ENCODE results near the gene GRM8.
"Not testable (repeated sequence)": the region's sequence is repeated elsewhere in the genome, so short reads cannot be mapped to it uniquely, and the experiment has no call there.

The GRM8 gene

DNA sequence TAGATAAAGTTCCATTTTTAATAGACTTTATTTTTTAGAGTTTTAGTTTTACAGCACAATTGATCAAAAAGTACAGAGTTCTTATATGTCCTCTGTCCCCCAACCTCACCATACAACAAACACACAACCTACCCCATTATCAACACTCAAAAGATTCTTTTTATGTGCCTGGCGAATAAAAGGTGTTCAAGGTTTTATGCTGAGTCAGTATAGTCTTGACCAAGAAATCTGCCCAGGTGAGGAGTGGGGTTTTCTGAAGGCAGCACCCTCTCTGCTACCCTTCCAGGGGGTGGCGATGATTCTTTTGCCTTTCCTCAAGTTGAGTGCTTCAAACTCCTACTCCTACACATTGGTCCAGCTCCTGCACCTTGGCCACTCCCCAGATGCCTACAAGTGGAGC is 222.9 kb downstream of the GRM8 start:
- DNase-seq (ENCODE audit: low read depth), result no peak

DNA sequence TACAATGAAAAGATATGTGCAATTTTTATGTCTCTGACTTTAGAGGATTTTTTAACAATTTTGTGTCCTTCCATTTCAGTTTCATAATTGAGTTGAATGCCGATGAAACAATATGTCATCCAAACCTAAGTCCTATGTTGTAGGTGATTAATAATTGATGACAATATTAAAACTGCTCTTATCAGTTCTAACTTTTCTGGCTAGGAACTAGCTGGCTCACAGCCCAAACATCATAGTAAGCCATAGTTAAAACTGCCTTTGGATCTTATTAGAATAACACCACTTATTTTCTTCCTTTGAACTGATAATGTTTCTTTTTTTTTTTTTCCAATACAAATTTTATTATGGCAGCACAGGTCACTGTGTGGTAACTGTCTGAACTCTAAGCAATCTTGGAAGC is 230.9 kb downstream of the GRM8 start:
- no peak for DNase-seq (ENCODE audit: low read depth)

DNA sequence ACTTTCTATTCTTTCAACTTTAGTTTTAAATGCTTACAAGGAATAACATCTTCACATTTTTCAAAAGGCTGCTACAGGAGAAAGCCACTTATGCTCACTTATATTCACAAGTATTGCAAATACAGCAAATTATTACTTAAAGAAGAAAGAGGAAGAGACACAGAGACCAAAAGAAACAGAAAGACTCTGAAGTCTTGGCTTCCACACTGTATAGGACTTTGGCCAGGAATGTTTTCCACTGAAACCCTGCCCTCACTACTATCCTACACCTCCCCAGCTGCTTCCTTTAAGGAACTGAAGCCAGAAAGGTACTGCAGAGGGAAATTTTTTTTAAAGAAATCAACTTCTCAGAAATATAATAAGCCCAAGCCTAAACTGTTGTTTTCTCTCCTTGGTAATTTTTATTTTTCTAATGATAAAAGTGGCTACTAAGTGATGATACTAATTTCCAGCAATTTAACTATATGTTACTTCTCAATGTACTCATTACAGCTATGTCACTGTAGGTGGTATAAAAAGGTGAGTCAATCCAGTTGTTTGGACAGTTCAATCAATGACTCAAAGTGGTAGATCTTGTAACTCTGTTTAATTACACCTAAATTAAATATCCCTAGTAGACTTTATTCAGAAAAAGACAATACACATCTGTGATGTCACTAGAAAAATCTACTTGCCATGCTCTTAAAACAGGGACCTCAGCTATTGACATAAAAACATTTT is 231.6 kb downstream of the GRM8 start:
- DNase-seq (ENCODE audit: low read depth), result no peak

DNA sequence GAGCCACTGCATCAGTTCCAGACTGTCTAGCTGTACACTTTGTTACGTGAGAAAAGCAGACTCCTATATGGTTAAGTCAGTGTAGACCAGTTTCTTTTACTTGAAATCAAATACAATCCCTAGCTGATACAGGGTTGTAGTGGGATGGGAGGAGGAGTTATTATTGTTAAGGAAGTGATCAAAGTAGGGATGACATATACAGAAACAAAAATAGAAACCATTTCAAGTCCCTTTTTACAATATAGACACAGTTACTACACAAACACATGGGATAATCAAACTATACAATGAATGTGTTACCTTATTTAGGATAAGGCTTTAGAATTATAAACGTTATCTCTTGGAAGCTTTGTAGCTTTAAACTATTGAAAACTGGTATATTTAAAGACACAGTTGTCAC is 233.9 kb downstream of the GRM8 start:
- DNase-seq (ENCODE audit: low read depth), result no peak

DNA sequence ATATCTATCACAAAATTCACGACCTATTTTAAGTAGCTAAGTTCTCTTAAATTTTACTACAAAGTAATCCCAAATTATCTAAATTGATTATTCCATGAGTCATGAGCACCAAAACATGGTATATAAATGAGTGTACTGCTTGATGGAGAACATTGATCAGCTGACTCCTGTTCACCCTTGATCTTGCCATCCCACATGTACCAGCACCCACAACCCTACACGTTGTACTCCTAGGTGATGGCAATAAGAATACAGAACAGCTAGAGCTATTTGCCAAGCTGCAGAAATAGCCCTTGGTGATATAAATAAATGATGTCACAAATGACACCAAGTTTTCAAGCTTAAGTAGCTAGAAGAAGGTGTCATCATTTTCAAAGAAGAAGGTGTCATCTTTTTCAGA is 235.5 kb downstream of the GRM8 start:
- no peak for DNase-seq (ENCODE audit: low read depth)

DNA sequence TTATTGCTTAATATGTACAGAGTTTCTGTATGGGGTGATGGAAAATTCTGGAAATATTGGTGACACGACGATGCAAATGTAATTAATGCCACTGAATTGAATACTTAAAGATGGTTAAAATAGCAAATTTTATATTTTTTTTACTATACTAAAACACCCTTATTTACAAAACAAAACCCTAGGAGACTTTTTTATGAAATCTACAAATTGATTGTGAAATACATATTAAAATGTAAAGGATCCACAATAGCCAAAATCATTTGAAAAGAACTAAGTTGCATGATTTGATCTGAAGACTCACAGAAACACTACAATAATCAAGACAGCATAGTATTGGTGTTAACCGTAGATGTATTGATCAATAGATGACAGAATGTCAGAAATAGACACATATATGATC is 252.0 kb downstream of the GRM8 start:
- DNase-seq (ENCODE audit: low read depth), result no peak

DNA sequence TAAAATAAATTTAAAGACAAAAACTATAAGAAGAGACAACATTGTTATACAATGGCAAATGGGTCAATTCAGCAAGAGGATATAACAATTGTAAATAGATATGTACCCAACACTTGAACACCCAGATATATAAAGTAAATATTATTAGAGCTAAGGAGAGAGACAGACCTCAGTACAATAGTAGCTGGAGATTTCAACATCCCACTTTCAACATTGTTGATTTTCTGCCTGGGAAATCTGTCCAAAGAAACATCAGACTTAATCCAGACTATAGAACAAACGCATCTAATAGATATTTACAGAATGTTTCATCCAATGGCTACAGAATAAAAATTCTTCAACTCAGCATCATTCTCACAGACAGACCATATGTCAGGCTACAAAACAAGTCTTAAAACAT is 256.1 kb downstream of the GRM8 start:
- no peak for DNase-seq (ENCODE audit: low read depth)

DNA sequence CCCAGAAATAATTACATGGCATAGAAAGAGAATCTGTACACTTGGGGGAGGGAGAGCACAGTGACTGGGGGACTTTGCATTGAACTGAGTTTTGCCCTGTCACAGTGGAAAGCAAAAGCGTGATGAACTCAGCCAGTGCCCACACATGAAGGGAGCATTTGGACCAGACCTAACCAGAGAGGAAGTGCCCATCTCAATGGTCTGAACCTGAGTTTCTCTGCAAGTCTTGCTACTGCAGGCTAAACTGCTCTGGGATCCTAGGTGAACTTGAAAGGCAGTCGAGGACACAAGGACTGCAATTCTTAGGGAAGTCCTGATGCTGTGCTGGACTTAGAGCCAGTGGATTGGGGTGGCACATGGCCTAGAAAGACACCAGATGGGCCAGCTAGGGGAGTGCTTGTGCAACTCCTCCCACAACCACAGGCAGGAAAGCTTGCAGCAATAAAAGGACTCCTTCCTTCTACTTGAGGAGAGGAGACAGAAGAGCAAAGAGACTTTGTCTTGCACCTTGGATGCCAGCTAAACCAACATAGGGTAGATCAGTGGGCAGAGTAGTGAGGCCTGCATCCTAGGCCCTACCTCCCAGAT is 259.0 kb downstream of the GRM8 start:
- DNase-seq (ENCODE audit: low read depth), result no peak

DNA sequence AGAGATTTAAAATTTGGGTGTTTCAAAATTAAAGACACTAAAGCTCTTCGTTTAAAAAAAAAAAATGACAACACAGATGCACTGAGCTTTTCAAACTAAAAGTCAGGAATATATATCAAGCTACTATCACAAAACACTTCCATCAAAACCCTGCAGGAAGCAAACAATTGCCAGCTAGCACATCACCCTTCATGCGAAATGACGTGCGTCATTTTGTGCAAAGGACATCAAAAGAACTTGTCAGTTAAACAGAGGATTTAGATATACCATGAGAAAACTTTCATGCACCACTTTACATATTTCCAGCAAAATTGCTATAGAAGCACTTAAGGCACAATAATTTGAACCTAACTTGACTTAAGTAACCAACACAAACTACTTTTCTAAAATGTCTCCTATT is 264.7 kb downstream of the GRM8 start:
- DNase-seq (ENCODE audit: low read depth), result no peak

DNA sequence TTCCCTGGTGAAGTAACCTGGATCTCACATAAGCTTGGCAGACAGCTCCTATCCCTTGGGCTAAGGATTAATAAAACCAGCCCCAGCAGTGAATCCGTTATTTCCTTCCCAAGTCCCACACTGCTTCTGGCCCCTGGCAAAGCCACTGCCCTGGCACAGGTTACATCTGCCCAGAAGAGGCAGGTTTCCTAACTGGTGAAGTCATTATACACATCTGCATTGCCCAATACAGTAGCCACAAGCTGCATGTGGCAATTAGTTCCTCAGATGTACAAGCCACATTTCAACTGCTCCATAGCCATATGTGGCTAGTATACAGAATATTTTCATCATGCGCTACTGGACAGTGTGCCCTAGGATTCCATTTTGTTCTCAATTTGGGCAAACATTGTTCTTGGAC is 273.0 kb downstream of the GRM8 start:
- DNase-seq (ENCODE audit: low read depth), result no peak

DNA sequence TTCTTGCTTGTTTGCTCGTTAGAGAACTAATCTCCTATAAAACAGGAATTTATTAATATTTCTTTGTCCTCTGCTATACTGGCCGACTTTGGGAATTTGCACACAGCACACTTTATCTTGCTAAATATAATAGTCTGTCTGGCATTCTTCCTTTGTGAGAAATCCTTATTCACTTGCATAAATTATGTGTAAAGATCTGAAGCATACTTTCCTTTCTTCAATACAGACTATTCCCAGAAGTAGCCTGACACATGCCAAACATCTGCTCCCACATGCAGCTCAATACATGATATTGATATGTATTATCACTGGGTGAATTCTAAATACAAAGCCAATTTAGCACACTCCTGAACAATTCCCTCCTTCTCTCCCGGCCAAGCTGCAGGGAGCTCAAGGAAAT is 273.9 kb downstream of the GRM8 start:
- no peak for DNase-seq (ENCODE audit: low read depth)

DNA sequence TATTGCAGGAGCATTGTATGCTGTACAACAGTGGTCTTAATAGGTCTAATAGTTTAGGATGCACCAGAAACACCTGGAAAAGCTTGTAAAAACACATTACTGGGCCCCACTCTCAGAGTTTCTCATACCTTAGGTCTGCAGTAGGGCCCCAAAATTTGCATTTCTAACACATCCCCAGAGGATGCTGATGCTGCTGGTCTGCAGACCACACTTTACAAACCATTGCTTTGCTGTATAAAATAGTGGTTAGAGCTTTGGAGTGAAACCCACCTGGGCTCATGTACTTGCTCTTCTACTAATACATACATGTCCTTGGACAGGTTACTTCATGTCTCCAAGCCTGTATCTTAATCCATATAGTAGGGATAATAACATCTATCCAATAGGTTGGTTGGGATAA is 279.7 kb downstream of the GRM8 start:
- no peak for DNase-seq (ENCODE audit: low read depth)

DNA sequence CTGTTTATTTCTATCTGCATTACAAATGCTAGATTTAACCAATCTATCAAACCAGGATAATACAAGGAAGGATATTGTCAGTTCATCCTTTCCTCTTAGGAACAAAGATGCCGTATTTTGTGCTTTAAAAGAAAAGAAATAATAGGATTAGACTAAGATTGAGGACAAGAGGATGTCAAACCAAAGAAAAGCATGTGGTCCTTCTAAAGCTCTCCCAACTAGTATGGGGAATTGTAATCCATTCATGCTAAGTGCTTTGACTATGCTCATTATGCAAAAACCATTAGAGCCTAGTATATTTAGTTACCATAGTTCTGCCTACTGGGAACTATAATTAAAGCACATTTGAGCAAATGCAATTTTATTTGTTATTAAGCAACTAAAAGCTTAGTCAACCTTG is 280.2 kb downstream of the GRM8 start:
- DNase-seq (ENCODE audit: low read depth), result no peak

DNA sequence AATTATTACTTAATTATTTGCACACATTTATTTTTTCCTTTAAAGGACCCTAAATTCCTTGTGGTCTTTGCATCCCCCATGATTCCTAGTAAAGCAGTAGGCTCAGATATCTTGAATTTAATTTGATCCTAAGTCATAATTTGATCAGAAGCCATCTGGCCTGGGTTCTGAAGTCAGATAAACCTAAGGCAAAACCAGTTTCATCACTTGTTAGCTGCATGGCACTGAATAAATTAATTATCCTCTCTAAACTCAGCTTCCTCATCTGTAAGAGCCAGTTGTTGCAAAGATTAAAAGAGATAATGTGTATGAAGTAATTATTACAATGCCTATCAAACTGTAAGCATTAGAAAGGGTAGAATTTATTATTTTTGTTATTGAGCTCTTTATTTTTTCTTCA is 293.1 kb downstream of the GRM8 start:
- DNase-seq (ENCODE audit: low read depth), result no peak

DNA sequence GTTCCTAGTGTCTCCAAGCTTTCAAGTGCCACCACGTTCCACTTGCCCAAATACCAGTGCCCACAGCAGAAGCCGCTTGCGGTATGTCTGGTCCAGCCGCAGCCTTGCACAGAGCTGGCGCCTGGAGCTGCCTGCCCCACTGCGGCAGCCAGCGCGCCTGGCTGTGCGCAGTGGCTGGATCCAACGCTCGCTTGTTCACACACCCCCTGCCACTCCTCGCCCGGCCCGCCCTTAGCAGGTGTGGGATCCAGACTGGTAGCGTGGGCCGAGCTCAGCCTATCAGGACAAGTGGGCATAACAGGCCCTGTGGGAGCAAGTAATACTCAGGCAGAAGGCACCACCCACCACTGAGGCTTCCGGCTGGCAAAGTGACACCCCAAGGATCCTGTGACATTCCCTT is 294.4 kb downstream of the GRM8 start:
- no peak for DNase-seq (ENCODE audit: low read depth)

DNA sequence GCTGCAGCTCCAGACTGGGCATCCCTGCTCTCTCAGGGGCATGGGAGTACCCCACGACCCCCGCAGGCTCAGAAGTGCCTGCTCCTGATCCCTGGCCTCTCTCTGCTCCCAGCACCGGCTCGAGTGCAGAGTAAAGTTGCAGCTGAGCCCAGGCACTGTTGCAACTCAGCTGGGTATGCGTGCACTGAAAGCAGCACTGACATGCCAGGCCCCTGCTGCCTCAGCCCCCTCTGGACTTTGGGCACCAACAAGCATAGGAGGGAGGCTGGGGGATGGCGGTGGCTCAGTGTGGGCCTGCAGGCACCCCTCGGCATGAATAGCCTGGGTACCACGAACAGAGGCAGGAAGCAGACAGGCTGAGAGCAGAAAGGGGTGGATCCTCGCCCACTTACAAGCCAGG is 295.3 kb downstream of the GRM8 start:
- no peak for DNase-seq (ENCODE audit: low read depth)

DNA sequence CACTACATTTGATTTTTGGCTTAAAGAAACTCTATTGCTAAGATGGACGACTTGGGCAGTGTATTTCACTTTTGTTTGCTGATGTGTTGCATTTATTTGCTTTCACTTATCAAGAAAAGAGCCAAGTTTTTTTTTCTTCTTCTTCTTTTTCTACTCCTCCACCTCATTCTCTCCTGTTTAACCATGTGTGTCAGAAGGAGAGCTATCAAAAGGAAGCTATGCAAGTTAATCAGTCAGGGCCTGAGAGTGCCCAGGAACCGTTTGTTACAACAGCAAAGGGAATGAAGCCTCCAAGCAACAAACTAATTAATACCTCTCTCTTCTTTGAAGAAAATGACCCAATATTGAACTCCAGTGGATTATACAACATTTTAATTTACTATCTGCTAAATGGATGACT is 299.3 kb downstream of the GRM8 start:
- DNase-seq (ENCODE audit: low read depth), result no peak

DNA sequence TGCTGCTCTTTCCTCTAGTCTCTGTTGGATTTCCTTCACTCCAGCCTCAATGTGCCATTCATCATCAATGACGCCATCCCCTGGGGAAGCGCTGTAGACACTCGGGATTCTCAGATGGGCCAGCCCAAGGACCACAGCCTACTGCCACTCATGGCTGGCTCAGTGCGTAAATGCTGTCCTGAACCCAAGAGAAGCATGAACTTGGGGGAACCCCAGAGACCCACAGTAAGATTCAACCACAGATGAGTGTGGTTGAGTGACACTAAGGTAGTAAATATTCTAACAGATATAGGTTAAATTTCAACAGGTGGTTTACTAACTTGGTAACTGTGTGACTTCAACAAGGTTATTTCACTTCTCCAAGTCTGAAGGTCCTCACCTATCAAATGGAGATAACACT is 304.1 kb downstream of the GRM8 start:
- no peak for DNase-seq (ENCODE audit: low read depth)

DNA sequence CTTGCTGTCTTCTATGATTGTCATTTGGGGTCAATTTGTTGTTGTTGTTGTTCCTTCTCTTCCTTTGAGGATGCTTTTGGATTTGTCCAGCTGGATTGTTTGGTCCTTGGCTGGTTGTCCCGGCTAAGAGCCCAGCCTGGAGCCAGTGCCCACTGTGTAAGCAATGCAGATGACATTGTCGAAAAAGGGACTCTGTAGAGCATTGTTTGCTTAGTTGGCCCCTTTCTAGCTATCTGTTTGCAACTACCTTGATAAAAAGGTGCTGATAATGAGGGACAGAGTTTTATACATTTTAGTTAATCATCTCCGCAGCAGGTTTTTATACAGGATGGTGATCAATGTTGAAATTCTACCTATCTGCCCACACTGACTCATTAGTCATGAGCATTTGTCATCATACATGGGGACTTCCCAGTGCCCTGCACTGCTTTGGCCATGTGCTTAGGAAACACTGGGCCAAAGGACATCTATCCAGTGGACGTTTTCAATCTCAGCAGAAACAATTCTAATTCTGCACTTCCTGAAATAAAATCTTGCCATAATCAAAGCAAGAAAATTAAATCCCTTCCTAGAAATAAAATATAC is 311.9 kb downstream of the GRM8 start:
- no peak for DNase-seq (ENCODE audit: low read depth)

DNA sequence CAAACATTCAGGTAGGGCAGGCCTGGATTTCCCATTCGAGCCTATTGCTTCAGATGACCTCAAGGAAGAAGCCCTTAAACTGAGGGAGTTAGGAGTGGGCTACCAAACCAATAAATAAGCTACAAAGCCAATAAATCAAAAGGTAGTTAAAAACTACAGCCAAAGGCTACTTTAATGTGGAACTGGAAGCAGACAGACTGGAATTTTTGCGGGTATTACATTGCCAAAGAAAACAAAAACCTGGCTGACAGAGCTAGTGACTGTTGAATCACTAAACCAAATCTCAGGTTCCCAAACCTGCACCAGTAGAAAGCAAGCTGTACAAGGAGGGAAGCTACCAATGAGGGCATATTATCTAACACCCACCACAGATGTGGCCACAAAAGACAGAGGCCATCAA is 315.6 kb downstream of the GRM8 start:
- no peak for DNase-seq (ENCODE audit: low read depth)

DNA sequence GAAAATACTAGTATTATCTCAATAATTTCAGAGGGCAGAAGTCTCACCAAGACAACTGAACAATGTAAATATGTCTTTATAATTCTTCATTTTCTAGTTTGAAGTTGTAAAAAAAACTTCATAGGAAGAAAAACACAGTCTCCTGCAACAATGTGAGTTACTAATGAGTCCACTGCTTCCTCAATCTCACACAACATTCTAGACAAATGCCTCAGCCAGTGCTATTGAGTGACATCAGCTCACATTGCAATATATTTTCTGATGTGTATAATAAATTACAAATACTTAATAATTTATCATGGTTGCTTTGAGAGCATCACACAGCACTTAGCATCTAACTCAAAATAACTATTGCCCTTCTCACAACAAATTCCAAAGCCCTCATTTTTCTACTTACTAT is 321.2 kb downstream of the GRM8 start:
- DNase-seq (ENCODE audit: low read depth), result no peak

DNA sequence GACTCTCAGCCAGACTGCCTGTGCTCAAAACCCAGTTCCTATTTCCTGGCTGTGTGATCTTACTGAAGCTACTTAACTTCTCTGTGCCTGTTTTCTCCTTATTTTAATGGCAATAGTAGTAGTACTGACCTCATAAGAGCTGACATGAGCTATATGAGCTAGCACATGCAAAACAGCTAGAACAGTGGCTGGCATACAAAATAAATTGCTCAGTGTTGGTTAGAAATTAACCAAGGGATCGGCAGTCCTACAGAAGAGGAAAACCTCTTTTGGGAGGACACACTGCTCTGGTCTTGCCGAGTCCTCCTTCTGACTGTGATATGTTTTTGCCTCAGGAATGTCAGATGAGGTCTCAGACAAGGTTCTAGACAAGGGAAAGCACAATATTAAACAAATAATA is 322.6 kb downstream of the GRM8 start:
- no peak for DNase-seq (ENCODE audit: low read depth)

DNA sequence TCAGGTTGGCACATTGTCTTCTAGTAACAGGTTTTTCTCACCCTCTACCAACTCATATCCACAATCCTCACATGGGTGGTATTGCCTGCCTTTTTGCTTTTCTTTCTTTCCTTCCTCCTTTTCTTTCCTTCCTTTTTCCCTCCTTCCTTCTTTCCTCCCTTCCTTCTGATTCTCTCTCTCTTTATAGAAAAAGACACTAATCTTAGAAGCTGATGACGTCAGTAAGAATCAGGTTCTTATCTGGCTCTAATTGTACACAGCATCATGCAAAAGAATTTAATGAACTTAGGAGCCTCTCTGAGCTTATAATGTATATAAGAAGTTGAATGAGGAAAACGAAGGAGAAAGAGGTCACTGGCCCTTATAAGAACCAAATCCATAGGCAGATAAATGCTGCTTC is 328.3 kb downstream of the GRM8 start:
- no peak for DNase-seq (ENCODE audit: low read depth)

DNA sequence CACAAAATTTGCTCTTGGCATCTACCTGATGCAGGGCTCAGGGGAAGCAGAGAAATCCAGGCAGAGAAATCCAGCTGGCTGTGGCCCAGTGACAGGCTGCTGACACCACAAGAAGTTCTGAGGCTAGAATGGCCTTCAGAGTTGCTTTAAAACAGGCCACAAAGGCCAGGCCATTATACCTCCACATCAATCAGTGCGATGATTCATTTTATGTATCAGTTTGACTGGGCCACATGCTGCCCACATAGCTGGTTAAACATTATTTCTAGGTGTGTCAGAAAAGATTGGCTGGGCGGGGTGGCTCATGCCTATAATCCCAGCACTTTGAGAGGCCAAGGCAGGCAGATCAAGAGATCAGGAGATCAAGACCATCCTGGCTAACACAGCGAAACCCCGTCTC is 341.1 kb downstream of the GRM8 start:
- not testable (repeated sequence) for DNase-seq (ENCODE audit: low read depth)

Measured in activated T-cell treated with anti-CD3 and anti-CD28 coated beads for 48 hours (primary cell).